TTC549 (cell line): ENCODE measurements around the gene REG3G.
"Not testable (repeated sequence)": the region's sequence is repeated elsewhere in the genome, so short reads cannot be mapped to it uniquely, and the experiment has no call there.

ENCODE experiments used
- FAIRE-seq: peaks from 2 replicates; lab custom pipeline; 2012; peaks lifted over from hg19 to GRCh38; lab: Jason Lieb, UNC

The REG3G gene

GRCh38 chr2:79026061-79026460, 559 bp downstream of the REG3G start:
- FAIRE-seq = no peak

GRCh38 chr2:79039944-79040343, 14.4 kb downstream of the REG3G start:
- FAIRE-seq = no peak

DNA sequence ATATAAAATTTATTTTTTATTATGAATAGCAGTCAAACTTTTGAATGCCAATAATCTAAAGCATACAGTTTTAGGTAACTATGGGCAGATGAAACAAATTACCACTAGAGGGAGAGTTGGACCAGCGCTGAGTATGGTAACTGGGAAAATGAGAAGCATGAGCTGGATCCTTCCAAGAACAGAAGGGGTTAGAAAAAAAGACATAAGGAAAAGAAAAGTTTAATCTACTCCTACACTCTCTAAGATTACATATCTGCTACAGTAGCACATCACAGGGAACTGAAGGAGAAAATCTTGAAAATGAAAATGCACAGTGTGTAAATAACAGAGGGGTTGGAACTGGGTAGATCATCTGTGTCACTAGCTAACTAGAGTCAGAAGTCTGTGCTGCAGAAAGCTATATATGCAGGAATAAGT, 15.5 kb downstream of the REG3G start:
- FAIRE-seq = no peak

GRCh38 chr2:79053486-79053885, 28.0 kb downstream of the REG3G start:
- FAIRE-seq = not testable (repeated sequence)

- not testable (repeated sequence) for FAIRE-seq
These were observed 29.3 kb downstream of the REG3G start for GRCh38 chr2:79054769-79055168.

DNA sequence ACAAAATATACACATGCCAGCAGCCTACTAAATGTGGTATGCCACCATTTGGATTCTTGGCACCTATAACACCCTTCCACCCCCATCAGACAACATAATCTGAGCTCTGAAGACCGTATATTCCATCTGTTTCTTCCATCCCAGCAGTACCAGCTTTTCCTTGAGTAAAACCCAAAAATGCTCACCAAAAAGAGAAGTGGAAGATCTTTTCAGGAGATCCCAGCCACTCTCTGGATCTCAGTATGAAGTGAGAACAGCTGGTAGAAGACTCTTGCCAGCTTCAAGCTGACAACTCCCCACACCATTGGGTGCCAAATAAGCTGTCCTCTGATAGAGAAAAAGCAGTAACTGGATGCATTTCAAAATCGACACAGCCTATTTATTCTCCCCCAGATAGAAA, 39.7 kb downstream of the REG3G start:
- no peak for FAIRE-seq

DNA sequence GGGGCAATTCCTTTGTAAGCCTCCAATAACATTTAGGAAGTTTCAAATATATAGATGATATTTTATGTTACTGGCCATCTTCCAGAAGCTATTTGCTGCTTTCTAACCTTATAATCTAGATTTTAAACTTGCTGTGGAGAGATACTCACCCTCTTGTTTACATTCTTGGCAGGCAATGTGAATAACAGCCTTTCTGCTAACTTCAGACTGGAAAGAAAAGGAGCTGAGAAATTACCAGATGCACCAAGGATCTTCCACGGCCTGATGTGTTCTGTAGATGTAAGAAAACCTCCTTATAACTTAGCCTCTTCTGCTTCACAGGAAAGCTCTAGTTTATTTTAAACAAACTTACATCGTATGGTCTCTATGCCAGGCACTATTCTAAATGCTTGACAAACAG, 45.6 kb downstream of the REG3G start:
- no peak for FAIRE-seq
